Tibial nerve (tissue), 3 donors: ENCODE data around the gene TIAM1.

Experiments
- CTCF ChIP-seq, 5 experiments: fragments of 200-600 bp in 3 of 5; fragments of 450-650 bp in 2 of 5; sonication (generic) in 3 of 5; IDR thresholded peaks; one replicate each; pipeline ENCODE4 v1.5.1; 2016 to 2019; ENCODE audit warnings: antibody characterized with exemption in 5 of 5, mild to moderate bottlenecking in 3 of 5, moderate library complexity in 2 of 5
- POLR2A ChIP-seq, 2 donors: fragments of 450-650 bp; IDR thresholded peaks; one replicate each; pipeline ENCODE4 v1.6.1; 2017; ENCODE audit warnings: antibody characterized with exemption in 2 of 2, mild to moderate bottlenecking in 2 of 2, moderate library complexity in 2 of 2

- no peak for TF ChIP-seq CTCF (IDR thresholded peaks at IDR 0.05)
- TF ChIP-seq POLR2A (IDR thresholded peaks at IDR 0.05), result no peak
These were observed 61.0 kb downstream of the TIAM1 start for GRCh38 chr21:31283025-31283424.
